ENCODE measurements around the gene HDAC9. TPM values are rescaled to one million over a fixed set of nuclear protein-coding genes. Genes with fewer than 3 reads are reported as not detected.

Gene HDAC9
- total and polyA plus RNA-seq, 8 donors, result 1.3 to 12.3 (median 3.5) TPM

- Histone ChIP-seq H3K4me3 (no peak overlapping the region), H3K27ac (no peak overlapping the region), H3K27me3 (no peaks in the 10 kb centered on the region), H3K9me3 (no peaks in the 10 kb centered on the region), H3K4me1 (no peaks in the 10 kb centered on the region), H3K36me3 (no peaks in the 10 kb centered on the region)
- FAIRE-seq, result no peak
- DNase-seq, result no peak
- TF ChIP-seq CTCF (IDR thresholded peaks at IDR 0.05), result no peak
- intact Hi-C loops (cut with DNase I), result no loop called here
- WGBS, 2 donors, result 16 to 20% methylated on average over 2 of the region's 2 CpGs
- ATAC-seq, result no peak
Observed at GRCh38 chr7:18906901-18907300, 411.4 kb downstream of the HDAC9 start.

DNA sequence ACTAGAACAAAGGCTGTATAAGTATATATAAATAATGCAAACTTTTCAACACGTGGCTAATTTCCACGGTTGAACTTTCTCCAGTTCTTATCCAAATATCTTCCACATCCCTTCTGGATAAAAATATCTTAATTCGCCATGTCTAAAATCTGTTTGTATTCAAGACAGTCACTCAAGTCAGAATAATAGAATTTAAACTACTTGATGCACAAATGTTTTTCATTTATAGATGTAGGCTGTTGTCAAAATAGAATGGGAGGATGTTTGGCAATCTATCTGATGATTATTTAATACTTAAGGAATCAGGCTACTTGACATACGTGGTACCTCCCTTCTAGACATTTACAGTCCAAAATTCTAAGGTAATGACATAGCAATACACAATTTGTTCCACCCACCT, 417.6 kb downstream of the HDAC9 start:
- DNase-seq (no peak), ATAC-seq (no peak), FAIRE-seq (no peak)
- Histone ChIP-seq H3K4me3 (no peak overlapping the region), H3K9me3 (no peaks in the 10 kb centered on the region), H3K27me3 (no peaks in the 10 kb centered on the region), H3K36me3 (no peaks in the 10 kb centered on the region), H3K27ac (no peak overlapping the region), H3K4me1 (no peaks in the 10 kb centered on the region)
- intact Hi-C loops (cut with DNase I), result no loop called here
- WGBS, 2 donors, result 62 to 73% methylated on average over 4 of the region's 4 CpGs
- no peak for TF ChIP-seq CTCF (IDR thresholded peaks at IDR 0.05)

DNA sequence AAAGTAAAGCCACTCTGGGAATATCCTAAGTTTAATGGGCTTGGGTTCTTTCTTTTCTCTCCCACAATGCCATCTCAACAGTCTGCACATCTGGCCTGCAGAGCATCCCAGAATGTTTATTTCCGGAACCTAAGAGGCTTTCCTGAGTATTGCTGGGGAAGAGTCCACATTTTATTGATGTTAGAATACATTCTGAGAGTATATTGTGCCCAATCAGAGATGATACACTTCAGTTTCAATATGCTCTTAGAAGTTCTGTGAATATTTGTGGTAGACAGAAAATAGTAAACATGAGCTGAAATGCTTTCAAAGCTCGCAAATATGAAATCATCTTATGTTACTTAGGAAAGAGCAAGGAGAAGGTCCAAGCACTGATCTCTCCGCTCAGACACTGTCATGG, 421.3 kb downstream of the HDAC9 start:
- no peaks in the 10 kb centered on the region for H3K27me3 ChIP-seq
- FAIRE-seq (no peak), DNase-seq (no peak), ATAC-seq (no peak)
- H3K4me3 ChIP-seq, result no peak overlapping the region
- H3K27ac ChIP-seq, result no peak overlapping the region
- intact Hi-C loops (cut with DNase I), result no loop called here
- H3K36me3 ChIP-seq, result no peaks in the 10 kb centered on the region
- H3K9me3 ChIP-seq, result no peaks in the 10 kb centered on the region
- TF ChIP-seq CTCF (IDR thresholded peaks at IDR 0.05), result no peak
- 57 to 58% methylated on average over 3 of the region's 3 CpGs for WGBS, 2 donors
- no peaks in the 10 kb centered on the region for H3K4me1 ChIP-seq

DNA sequence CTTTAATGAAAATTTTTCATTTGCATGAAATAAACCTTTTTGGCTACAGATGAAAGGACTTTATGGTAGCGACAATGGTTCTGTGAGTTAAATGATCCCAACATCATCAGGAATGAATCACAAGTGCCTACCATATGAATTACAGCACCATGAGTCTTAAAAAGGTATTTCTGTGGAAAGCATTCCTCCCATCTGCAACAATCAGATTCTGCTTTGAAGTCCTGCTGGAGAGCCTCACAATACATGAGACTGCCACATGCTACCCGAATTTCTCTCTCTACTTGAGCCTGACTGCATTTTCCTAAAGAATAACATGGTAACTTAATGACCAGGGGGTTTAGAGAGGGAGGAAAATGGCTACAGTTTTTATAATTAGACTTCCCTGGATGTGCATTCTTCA, 431.6 kb downstream of the HDAC9 start:
- Histone ChIP-seq H3K4me1 (no peaks in the 10 kb centered on the region), H3K9me3 (no peaks in the 10 kb centered on the region), H3K27ac (no peak overlapping the region), H3K36me3 (no peaks in the 10 kb centered on the region), H3K27me3 (no peaks in the 10 kb centered on the region), H3K4me3 (no peak overlapping the region)
- TF ChIP-seq CTCF (IDR thresholded peaks at IDR 0.05), result no peak
- intact Hi-C loops (cut with DNase I), result no loop called here
- 52 to 65% methylated on average over 2 of the region's 2 CpGs for WGBS, 2 donors
- DNase-seq (no peak), ATAC-seq (no peak), FAIRE-seq (no peak)

GRCh38 chr7:18936265-18936664, 440.7 kb downstream of the HDAC9 start:
- H3K36me3 ChIP-seq, result no peaks in the 10 kb centered on the region
- FAIRE-seq, result no peak
- ATAC-seq, result no peak
- no peaks in the 10 kb centered on the region for H3K9me3 ChIP-seq
- intact Hi-C loops (cut with DNase I), result no loop called here
- no peak for TF ChIP-seq CTCF (IDR thresholded peaks at IDR 0.05)
- no peak overlapping the region for H3K27ac ChIP-seq
- peaks cover 0 to 9% (median 3%) of the 10 kb centered on the region in 3 donors for H3K4me1 ChIP-seq
- no peak for DNase-seq
- H3K27me3 ChIP-seq, result no peaks in the 10 kb centered on the region
- no peak overlapping the region for H3K4me3 ChIP-seq

All from pancreas (tissue), 10 donors.